ENCODE measurements around the gene SELP.

- TF ChIP-seq CTCF (IDR thresholded peaks at IDR 0.05) (no peak), POLR2A (IDR thresholded peaks at IDR 0.05) (no peak), POLR2AphosphoS5 (IDR thresholded peaks at IDR 0.05) (no peak), EP300 (IDR thresholded peaks at IDR 0.05) (no peak)
Observed at GRCh38 chr1:169676001-169676400, 46.1 kb upstream of the SELP start.
